Stomach (tissue), 4 donors: ENCODE measurements around the gene ZNF778.

Experiments used
- EP300 ChIP-seq: sonication (generic); formaldehyde crosslinking; IDR thresholded peaks from one replicate; pipeline ENCODE4 v1.6.1; 2017; ENCODE audit warnings: antibody characterized with exemption
- TF ChIP-seq, protein P1 (sequence below), 7 experiments: fragments of 450-650 bp in 4 of 7; fragments of 200-600 bp in 3 of 7; sonication (generic) in 3 of 7; IDR thresholded peaks; one replicate each; pipeline ENCODE4 v1.5.1; 2016 to 2019; ENCODE audit warnings: antibody characterized with exemption in 7 of 7, control low read depth in 2 of 7, mild to moderate bottlenecking in 1 of 7

DNA sequence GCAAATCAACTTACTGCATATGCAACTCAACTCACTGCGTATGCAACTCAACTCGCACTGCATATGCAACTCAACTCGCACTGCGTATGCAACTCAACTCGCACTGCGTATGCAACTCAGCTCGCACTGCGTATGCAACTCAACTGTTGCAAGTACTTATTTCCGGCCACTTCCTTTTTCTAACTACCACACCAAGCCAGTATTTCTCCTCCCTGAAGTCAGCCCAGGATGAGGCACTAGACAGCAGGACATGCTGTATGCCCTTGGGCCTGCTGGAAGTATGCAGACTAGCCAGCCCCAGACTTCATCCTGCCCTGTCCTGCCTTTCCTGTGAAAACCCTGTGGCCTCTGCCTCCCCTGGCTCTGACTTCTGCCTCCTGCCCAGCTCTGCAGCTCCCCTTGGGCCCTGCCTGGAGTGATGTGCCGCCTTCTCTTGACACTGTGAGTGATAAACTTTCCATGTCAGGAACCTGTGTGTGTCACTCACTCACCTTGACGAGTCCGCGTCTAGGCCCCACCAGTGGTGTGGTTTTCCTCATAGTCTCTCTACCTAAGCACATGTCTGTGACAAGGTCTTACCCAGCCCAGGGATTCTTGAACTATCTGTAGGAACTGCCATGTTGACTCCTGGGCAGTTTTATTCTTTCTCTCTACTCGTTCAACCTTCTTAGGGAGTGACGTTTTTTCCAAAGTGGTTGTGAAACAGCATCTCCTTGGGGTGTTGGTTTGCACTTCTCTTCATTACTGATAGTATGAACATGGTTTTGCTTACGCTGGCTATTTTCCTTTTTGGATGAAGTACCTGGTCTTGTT lies 16.4 kb downstream of the ZNF778 start:
- TF ChIP-seq, protein P1, sequence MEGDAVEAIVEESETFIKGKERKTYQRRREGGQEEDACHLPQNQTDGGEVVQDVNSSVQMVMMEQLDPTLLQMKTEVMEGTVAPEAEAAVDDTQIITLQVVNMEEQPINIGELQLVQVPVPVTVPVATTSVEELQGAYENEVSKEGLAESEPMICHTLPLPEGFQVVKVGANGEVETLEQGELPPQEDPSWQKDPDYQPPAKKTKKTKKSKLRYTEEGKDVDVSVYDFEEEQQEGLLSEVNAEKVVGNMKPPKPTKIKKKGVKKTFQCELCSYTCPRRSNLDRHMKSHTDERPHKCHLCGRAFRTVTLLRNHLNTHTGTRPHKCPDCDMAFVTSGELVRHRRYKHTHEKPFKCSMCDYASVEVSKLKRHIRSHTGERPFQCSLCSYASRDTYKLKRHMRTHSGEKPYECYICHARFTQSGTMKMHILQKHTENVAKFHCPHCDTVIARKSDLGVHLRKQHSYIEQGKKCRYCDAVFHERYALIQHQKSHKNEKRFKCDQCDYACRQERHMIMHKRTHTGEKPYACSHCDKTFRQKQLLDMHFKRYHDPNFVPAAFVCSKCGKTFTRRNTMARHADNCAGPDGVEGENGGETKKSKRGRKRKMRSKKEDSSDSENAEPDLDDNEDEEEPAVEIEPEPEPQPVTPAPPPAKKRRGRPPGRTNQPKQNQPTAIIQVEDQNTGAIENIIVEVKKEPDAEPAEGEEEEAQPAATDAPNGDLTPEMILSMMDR (IDR thresholded peaks at IDR 0.05) = no peak
- no peak for TF ChIP-seq EP300
